Measurements from ENCODE around the gene KLHL12.
"Not testable (repeated sequence)": the region's sequence is repeated elsewhere in the genome, so short reads cannot be mapped to it uniquely, and the experiment has no call there.

The KLHL12 gene

DNA sequence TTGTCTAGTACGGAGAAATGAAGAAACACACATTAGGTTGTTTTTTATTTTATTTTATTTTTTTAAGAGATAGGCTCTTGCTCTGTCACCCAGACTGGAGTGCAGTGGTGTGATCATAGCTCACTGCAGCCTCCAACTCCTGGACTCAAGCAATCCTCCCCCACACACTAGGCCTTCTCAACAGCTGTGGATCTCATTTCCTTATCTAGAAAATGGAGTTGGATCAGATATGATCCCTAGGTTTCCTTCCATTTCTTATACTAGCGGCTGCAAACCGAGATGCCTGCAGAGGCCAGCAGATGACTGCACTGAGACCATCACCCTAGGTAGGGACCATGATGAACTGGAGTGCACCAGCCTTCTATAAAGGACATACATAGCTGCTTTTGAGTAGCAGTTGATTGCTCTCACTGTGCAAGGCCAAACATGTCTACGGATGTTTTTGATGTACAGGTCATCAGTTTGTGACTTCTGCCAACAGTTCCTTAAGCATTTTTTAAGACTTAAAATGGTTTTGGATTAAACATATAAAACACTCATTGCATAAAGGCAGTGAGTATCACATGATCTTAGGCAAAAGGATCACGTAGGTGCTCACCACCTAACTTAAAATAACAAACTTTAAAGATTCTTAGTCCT lies 11.4 kb upstream of the KLHL12 start:
- H3K4me3 ChIP-seq (replicated peaks; ENCODE audit: low read depth, low read length) = no peak overlapping the region
- DNase-seq (ENCODE audit: extremely low read depth, low read depth) = no peak
- TF ChIP-seq, protein P1, sequence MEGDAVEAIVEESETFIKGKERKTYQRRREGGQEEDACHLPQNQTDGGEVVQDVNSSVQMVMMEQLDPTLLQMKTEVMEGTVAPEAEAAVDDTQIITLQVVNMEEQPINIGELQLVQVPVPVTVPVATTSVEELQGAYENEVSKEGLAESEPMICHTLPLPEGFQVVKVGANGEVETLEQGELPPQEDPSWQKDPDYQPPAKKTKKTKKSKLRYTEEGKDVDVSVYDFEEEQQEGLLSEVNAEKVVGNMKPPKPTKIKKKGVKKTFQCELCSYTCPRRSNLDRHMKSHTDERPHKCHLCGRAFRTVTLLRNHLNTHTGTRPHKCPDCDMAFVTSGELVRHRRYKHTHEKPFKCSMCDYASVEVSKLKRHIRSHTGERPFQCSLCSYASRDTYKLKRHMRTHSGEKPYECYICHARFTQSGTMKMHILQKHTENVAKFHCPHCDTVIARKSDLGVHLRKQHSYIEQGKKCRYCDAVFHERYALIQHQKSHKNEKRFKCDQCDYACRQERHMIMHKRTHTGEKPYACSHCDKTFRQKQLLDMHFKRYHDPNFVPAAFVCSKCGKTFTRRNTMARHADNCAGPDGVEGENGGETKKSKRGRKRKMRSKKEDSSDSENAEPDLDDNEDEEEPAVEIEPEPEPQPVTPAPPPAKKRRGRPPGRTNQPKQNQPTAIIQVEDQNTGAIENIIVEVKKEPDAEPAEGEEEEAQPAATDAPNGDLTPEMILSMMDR (IDR thresholded peaks at IDR 0.05; ENCODE audit: low read depth, low read length, missing control alignments) = no peak

DNA sequence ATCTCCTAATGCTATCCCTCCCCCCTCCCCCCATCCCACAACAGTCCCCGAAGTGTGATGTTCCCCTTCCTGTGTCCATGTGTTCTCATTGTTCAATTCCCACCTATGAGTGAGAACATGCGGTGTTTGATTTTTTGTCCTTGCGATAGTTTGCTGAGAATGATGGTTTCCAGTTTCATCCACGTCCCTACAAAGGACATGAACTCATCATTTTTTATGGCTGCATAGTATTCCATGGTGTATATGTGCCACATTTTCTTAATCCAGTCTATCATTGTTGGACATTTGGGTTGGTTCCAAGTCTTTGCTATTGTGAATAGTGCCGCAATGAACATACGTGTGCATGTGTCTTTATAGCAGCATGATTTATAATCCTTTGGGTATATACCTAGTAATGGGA lies 9.4 kb upstream of the KLHL12 start:
- not testable (repeated sequence) for H3K4me3 ChIP-seq (replicated peaks; ENCODE audit: low read depth, low read length); DNase-seq (ENCODE audit: extremely low read depth, low read depth)

DNA sequence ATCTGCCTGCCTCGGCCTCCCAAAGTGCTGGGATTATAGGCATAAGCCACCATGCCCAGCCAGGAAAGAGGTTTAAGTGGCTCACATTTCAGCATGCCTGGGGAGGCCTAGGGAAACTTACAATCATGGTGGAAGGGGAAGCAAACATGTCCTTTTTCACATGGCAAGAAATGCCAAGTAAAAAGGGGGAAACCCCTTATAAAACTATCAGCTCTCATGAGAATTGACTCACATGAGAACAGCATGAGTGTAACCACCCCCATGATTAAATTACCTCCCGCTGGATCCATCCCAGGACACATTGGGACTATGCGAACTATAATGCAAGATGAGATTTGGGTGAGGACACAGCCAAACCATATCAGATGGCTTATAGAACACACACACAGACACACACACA lies 8.8 kb upstream of the KLHL12 start:
- DNase-seq (ENCODE audit: extremely low read depth, low read depth) = no peak
- no peak overlapping the region for H3K4me3 ChIP-seq (replicated peaks; ENCODE audit: low read depth, low read length)
- TF ChIP-seq, protein P1 (IDR thresholded peaks at IDR 0.05; ENCODE audit: low read depth, low read length, missing control alignments) = no peak

DNA sequence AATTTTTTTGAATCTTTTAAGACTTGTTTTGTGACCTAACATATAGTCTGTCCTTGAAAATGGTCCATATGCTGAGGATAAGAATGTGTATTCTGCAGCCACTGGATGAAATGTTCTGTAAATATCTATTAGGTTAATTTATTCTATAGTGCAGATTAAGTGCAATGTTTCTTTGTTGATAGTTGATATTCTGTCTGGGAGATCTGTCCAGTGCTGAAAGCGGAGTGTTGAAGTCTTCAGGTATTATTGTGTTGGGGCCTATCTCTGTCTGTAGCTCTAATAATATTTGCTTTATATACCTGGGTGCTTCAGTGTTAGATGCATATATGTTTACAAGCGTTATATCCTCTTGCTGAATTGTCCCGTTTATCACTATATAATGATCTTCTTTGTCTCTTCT lies 7.7 kb upstream of the KLHL12 start:
- DNase-seq (ENCODE audit: extremely low read depth, low read depth) = no peak
- TF ChIP-seq, protein P1 (IDR thresholded peaks at IDR 0.05; ENCODE audit: low read depth, low read length, missing control alignments) = no peak
- no peak overlapping the region for H3K4me3 ChIP-seq (replicated peaks; ENCODE audit: low read depth, low read length)

DNA sequence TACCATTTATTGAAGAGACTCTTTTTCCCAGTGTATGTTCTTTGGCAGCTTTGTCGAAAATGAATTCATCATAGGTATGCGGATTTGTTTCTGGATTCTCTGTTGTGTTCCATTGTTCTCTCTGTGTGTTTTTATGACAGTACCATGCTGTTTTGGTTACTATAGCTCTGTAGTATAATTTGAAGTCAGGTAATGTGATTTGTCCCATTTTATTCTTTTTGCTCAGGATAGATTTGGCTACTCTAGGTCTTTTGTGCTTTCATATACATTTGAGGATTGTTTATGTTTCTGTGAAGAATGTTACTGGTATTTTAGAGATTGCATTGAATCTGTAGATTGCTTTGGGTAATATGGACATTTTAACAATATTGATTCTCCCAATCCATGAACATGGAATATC lies 5.4 kb upstream of the KLHL12 start:
- TF ChIP-seq, protein P1 (IDR thresholded peaks at IDR 0.05; ENCODE audit: low read depth, low read length, missing control alignments) = no peak
- DNase-seq (ENCODE audit: extremely low read depth, low read depth) = no peak
- H3K4me3 ChIP-seq (replicated peaks; ENCODE audit: low read depth, low read length) = no peak overlapping the region

DNA sequence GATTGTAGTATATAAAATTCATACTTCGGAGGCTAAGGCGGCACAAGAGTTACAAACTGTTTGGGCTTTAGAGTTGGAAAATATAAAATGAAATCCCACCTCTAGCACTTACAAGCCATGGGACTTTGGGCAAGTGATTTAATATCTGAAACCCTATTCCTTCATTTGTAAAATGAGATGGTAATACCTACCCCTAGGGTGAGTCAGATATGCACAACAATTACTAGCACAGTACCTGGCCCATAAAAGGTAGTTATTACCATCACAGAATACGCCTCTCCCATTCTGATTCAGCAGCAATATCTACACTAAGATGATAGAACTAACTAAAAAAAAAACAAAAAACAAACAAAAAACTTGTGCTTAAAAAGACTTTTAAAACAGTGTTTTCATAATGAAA lies 3.5 kb downstream of the KLHL12 start:
- TF ChIP-seq, protein P1 (IDR thresholded peaks at IDR 0.05; ENCODE audit: low read depth, low read length, missing control alignments) = no peak
- no peak for DNase-seq (ENCODE audit: extremely low read depth, low read depth)
- H3K4me3 ChIP-seq (replicated peaks; ENCODE audit: low read depth, low read length) = no peak overlapping the region

DNA sequence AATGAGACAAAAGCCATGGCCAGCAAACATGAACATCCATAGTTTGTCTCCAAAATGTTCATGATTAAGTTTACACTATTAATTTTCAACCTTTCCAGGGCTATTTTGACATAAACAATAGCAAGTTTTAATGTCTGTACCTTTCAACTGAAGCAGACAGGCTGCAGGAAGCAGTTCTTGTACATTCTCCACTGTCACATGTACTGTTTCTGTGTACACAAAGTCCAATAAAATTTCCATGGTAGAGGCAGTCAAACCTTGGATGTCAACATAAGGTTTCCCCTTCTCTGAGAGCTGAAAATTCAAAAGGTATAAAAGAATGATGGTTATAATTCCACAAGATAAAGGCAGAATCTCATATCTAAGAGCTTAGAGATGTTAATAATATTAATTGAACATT lies 7.4 kb downstream of the KLHL12 start:
- TF ChIP-seq, protein P1 (IDR thresholded peaks at IDR 0.05; ENCODE audit: low read depth, low read length, missing control alignments) = no peak
- H3K4me3 ChIP-seq (replicated peaks; ENCODE audit: low read depth, low read length) = no peak overlapping the region
- DNase-seq (ENCODE audit: extremely low read depth, low read depth) = no peak
